SIG-M5 (cell line): Measurements from ENCODE around the gene SLC13A4.
"Not testable (repeated sequence)": the region's sequence is repeated elsewhere in the genome, so short reads cannot be mapped to it uniquely, and the experiment has no call there.

Experiments
- DNase-seq: peaks from one replicate; lab custom pipeline; 2025; lab: John Stamatoyannopoulos, UW

SLC13A4 gene

DNA sequence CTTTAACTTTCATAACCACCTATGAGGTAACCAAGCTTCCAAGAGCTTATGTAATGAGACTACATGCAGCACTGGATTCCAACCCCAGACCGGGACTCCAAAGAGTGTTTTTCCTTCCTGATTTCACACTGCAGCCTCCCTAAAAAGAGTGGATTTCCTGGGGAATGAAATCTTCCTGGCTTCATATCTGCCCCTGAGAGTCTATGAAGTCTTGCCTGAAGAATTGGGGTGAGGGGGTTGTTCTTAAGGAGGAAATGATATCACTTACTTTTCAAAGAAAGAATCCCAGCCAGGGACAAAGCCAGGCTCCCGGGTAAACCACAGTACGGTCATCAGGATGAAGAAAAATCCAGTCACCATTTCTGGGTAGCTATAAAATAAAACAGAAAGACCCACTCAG, 35.9 kb downstream of the SLC13A4 start:
- DNase-seq = no peak

GRCh38 chr7:135690566-135690965, 37.4 kb downstream of the SLC13A4 start:
- no peak for DNase-seq

DNA sequence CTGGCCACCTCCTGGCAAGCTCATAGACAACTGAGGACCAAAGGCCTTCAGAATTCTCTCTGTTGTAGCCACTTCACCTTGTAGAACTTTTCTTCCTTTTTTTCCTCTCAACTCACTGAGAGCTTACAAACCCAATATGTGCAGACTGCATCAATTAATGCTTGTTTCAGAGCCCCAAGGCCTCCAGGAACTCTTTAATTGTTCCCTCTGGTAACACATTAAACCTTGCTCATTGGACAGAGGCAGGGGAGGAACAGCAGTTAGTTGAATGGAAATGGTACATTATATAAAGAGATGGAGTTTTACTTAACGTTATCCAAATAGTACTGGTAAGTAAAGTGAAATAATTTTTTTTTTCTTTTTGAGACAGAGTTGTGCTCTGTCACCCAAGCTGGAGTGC, 40.5 kb downstream of the SLC13A4 start:
- no peak for DNase-seq

- DNase-seq = no peak
Measured at GRCh38 chr7:135685306-135686084, 42.5 kb downstream of the SLC13A4 start.

DNA sequence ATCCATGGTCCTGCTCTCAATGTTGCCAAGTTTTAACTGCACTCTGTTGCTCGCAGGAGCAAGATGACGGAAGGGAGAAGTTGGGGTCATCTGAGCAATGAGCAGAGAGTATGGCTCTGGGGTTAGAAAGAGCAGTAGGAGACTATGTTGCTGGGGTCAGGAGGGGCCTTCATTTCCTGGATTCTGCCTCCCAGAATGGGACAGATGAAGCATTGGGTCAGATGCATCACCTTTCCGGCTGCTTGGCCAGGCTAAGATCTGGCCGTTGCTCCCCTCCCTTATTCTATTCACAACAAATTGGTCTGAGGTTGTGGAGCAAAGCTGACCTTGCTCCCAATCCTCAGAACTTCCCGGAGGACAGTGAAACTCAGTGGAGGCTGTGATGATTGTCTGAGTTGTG, 43.3 kb downstream of the SLC13A4 start:
- no peak for DNase-seq

DNA sequence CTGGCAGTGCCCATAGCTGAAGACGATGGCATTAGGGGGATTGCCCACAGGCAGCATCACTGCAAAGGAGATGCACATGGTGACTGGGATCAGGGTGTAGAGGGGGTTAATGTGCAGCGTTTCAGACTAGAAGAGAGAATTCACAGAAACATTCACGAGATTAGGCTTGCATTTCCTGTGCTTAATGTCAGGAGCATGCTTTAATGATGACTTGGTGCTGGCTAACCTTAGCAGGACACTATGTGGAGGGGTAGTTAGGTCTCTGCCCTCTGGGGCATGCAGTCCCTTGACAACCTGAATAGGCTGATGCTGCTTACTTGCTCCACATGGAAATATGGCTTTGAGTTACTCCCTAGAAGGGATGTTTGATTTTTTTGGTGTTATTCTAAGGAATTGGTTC, 43.9 kb downstream of the SLC13A4 start:
- DNase-seq = no peak

GRCh38 chr7:135683609-135684008, 44.4 kb downstream of the SLC13A4 start:
- no peak for DNase-seq

DNA sequence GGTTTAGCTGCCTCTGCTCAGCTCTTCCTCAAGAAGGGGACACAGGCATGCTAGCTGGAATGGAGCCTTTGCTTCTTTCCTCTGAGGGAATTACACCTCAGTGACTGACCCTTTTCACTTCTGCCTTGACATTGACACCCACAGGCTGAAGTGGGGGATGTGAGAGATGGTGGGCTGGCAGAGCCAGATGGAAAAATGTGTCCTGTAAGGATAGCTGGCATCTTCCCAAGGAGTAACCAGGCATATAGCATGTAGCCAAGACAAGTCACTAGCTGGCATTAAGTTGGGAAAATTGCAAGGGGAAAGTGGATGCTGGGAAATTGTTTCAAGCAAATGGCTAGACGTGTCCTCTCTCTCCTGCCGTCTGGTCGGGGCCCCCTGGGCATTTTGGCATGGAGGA, 45.8 kb downstream of the SLC13A4 start:
- DNase-seq = no peak

DNA sequence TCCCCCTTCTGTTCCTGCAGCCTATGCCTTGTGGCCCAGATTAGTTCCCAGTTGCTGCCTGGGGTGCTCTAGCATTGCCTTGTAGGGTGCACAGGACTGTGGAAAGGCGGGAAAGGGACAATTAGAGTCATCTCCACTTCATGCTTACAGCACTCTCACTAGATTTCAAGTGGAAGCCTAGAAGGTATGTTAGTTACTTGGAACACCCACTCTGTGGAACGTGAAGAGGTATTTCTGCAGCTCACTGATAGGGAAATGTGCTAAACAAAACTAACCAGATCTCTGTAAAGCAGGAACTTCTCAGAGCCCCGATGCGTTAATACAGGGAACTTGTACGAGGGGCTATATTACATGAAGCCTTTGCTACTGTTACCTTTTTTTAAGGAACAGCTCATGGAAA, 46.2 kb downstream of the SLC13A4 start:
- DNase-seq = no peak

- no peak for DNase-seq
Measured at GRCh38 chr7:135678612-135679575, 49.1 kb downstream of the SLC13A4 start.

- DNase-seq = no peak
Measured at GRCh38 chr7:135673360-135673706, 54.7 kb downstream of the SLC13A4 start.

- DNase-seq = no peak
Measured at GRCh38 chr7:135672560-135673359, 55.2 kb downstream of the SLC13A4 start.

- DNase-seq = no peak
Measured at GRCh38 chr7:135670179-135670578, 57.8 kb downstream of the SLC13A4 start.

GRCh38 chr7:135669774-135670173, 58.2 kb downstream of the SLC13A4 start:
- no peak for DNase-seq

GRCh38 chr7:135668852-135669395, 59.1 kb downstream of the SLC13A4 start:
- DNase-seq = not testable (repeated sequence)

DNA sequence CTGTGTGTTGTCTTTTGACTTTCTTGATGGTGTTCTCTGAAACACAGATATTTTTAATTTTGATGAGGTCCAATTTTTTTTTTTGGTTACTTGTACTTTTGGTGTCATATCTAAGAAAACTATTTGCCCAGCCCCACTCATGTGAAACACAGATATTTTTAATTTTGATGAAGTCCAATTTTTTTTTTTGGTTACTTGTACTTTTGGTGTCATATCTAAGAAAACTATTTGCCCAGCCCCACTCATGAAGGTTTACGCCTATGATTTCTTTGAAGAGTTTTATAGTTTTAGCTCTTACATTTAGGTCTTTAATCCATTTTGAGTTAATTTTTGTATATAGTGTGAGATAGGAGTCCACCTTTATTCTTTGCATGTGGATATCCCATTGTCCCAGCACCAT, 60.4 kb downstream of the SLC13A4 start:
- not testable (repeated sequence) for DNase-seq

- peak; percentile 24 for DNase-seq
Measured at GRCh38 chr7:135666846-135667245, 61.1 kb downstream of the SLC13A4 start.

DNA sequence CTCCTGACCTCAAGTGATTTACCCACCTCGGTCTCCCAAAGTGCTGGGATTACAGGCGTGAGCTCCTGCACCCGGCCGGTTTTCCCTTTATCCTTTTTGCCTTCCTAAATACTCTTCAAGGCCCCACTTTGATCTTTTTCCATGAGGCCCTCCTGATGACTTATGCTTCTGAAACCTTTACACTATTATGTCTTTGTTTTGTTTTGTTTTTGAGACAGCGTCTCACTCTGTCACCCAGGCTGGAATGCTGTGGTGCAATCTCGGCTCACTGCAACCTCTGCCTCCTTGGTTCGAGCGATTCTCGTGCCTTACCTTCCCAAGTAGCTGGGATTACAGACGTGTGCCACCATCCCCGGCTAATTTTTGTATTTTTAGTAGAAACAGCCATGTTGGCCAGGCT, 61.8 kb downstream of the SLC13A4 start:
- no peak for DNase-seq

DNA sequence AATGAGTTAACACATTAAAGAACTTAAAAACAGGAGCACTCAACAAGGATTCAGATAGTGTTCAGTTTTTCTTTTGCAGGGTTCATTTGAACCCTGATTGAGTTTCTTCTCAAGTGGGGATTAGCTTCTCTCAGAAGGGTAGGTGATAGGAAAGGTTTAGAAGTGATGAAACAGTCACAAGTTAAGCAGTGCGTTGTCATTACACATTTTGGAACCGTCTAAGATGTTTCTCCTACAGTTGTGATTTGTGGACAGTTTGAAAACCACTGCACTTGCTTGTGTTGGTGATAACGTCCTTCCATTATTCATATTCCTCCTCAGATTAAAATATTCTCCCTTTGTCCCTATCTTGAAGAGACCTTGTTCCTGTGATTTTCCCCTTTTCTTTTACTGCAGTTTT, 62.9 kb downstream of the SLC13A4 start:
- no peak for DNase-seq

GRCh38 chr7:135664046-135664589, 63.9 kb downstream of the SLC13A4 start:
- no peak for DNase-seq

- peak; percentile 31 for DNase-seq
Measured at GRCh38 chr7:135662373-135663114, 65.4 kb downstream of the SLC13A4 start, which contains the start of gene STMP1. Gene STMP1 (plus strand): TSS chr7:135662514.
